H4 (cell line): ENCODE data around the gene CDK2AP2. TPM values are rescaled to one million over a fixed set of nuclear protein-coding genes. Genes with fewer than 3 reads are reported as not detected.

ENCODE experiments used
- DNase-seq: peaks from one replicate; pipeline ENCODE4 v3.0.0-alpha.2; 2015; ENCODE audit warnings: low spot score
- total RNA-seq: library from RNA; depleted of rRNA; stranded (reverse); fragments of >200 nt; shearing (Covaris generic); gene quantifications from 2 replicates; pipeline ENCODE4 v1.2.3, GENCODE V29; 2014

Gene CDK2AP2
- total RNA-seq, 1 experiment from 2014 or later: 32.3 TPM

GRCh38 chr11:67503119-67504004, 4.6 kb downstream of the CDK2AP2 start:
- DNase-seq: no peak

GRCh38 chr11:67502328-67502979, 5.5 kb downstream of the CDK2AP2 start:
- DNase-seq: no peak

GRCh38 chr11:67501854-67502253, 6.1 kb downstream of the CDK2AP2 start:
- no peak for DNase-seq

- no peak for DNase-seq
Observed at GRCh38 chr11:67500831-67501715, 6.9 kb downstream of the CDK2AP2 start.

- DNase-seq: no peak
Observed at GRCh38 chr11:67500484-67500821, 7.5 kb downstream of the CDK2AP2 start.

GRCh38 chr11:67499808-67500483, 8.0 kb downstream of the CDK2AP2 start:
- no peak for DNase-seq

- no peak for DNase-seq
Observed at GRCh38 chr11:67498544-67498972, 9.4 kb downstream of the CDK2AP2 start.

- DNase-seq: no peak
Observed at GRCh38 chr11:67497656-67498291, 10.2 kb downstream of the CDK2AP2 start.

GRCh38 chr11:67496113-67496512, 11.8 kb downstream of the CDK2AP2 start:
- no peak for DNase-seq

- no peak for DNase-seq
Observed at GRCh38 chr11:67495234-67496005, 12.5 kb downstream of the CDK2AP2 start.

- no peak for DNase-seq
Observed at GRCh38 chr11:67494371-67495233, 13.4 kb downstream of the CDK2AP2 start.

- DNase-seq: no peak
Observed at GRCh38 chr11:67493548-67494370, 14.2 kb downstream of the CDK2AP2 start.

GRCh38 chr11:67492801-67493547, 15.0 kb downstream of the CDK2AP2 start:
- no peak for DNase-seq

GRCh38 chr11:67492069-67492727, 15.8 kb downstream of the CDK2AP2 start:
- no peak for DNase-seq

- no peak for DNase-seq
Observed at GRCh38 chr11:67491276-67492068, 16.5 kb downstream of the CDK2AP2 start.

GRCh38 chr11:67490727-67491065, 17.3 kb downstream of the CDK2AP2 start:
- no peak for DNase-seq
